NCI-H2029 treated with DMSO at 0.1 percent for 48 hours (cell line): ENCODE results near the gene ARHGAP15.

Experiments
- DNase-seq: peaks from one replicate; lab custom pipeline; 2025; lab: John Stamatoyannopoulos, UW

ARHGAP15 gene

GRCh38 chr2:143144813-143145455 is 15.7 kb downstream of the ARHGAP15 start:
- no peak for DNase-seq

GRCh38 chr2:143146366-143146765 is 17.1 kb downstream of the ARHGAP15 start:
- DNase-seq = no peak

DNA sequence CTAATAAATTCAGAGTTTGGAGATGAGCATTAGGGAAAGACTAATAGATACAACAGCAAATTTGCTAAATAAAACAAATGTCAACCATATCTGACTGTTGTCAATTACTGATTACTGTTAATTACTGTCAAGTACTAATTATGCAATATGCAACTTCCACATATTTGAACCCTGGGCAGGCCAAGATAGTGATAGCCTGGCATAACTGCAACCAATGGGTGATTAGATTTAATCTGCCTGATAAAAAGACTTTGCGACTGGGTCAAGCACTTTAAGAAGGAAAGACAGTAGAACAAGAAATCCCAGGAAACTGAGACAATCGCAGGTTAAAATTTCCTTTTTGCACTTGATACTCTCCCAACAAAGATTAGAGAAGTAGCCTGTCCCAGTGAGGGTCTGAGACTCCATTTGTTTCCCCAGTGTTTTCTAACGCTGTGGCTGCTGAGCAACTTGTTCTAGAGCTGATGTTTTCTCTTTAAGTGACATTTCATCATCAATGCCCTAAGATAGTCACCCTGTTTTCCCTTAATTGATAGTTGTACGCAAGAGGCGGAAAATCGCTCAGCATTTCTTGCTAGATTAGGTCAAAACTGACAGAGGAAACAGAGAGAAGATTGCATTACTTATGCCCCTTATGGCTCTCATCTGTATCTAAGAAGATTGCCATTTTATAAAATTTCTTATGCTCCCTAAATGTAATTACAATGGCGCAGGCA is 17.8 kb downstream of the ARHGAP15 start:
- DNase-seq = no peak

DNA sequence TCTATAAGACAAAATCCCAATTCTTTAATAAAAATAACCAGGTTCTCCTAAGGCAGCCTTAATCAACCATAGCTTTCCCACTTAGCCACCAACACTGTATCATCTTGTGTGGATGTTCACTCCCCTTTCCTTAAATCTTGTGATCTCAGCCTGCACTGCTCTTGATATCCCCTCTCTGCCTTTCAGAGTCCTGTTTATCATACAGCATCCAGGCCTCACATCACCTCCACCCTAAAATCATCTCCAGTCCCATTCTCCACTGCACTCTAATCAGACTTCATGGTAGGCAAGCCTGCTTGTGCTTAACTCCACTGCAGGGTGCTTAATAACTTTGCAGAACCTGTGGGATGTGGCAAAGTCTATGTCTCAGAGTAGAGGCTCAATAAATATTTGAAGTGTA is 18.8 kb downstream of the ARHGAP15 start:
- DNase-seq = no peak

DNA sequence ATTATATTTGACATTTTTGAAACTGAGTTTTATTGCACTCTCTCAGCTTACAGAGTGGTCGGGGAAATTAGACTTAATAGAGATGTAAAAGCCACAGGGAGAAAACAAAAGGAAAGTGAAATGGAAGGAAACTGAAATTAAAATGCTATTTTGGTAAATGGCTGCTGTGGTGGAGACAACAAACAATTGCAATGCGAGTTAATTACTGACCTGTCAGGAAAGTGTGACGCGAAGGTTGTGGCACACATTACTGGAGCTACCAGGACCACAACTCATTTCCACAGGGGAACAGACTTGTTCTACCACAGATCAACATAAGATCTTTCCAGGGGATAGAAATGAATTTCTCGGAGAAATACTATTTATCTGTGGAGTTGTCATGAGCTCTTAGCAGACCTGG is 19.5 kb downstream of the ARHGAP15 start:
- DNase-seq = no peak

GRCh38 chr2:143150287-143150686 is 21.1 kb downstream of the ARHGAP15 start:
- DNase-seq = no peak

DNA sequence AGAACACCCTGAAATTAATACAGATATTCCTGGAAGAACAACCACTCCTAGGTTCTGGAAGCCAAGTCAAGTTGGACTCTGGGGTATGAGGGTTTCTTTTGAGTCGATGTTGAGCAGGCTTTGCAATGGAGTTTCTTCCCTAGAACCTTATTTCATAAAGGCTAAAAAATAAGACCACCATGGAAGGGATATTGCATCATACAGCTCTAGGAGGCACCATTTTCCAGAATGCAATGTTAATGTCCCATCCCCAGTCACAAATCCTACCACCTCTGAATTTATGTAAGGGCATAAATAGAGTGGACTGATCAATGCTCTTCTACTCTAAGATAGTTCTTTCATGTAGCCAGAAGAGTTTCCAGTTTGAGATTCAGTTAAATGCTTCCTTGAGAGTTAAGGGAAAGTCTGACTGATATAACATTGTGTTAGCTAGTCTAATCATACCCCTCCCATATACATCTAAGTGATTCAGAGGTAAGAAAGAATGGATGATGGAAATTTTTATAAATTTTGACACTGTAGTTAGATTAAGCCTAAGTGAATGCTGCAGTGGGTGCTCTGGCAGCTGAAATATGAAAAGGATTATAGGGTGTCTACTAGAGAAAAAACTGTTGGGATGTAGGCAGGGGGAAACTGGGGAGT is 22.0 kb downstream of the ARHGAP15 start:
- DNase-seq = no peak

- no peak for DNase-seq
Observed at GRCh38 chr2:143152219-143152618, 23.0 kb downstream of the ARHGAP15 start.

- DNase-seq = no peak
Observed at GRCh38 chr2:143152637-143153036, 23.4 kb downstream of the ARHGAP15 start.

GRCh38 chr2:143155661-143156060 is 26.4 kb downstream of the ARHGAP15 start:
- DNase-seq = no peak

DNA sequence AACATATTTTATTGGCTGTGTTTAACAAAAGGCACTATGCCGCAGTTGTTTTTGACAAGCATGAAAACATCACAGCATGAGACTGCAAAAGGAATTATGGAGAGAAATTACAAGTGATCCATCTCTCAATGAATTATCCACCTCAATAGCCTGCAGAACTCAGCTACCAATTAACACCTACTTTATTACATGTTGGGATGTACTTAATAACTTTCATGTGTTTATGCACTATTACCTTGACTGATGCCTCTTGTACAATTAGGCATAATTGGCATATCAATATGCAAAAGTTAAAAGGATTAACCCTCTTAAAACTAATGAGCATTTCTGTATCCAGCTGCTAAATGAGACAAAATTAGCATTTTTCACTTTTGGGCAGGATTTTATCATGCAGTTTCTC is 27.8 kb downstream of the ARHGAP15 start:
- no peak for DNase-seq

GRCh38 chr2:143157418-143157817 is 28.2 kb downstream of the ARHGAP15 start:
- no peak for DNase-seq

- DNase-seq = no peak
Observed at GRCh38 chr2:143158098-143158497, 28.9 kb downstream of the ARHGAP15 start.

GRCh38 chr2:143158551-143159485 is 29.6 kb downstream of the ARHGAP15 start:
- DNase-seq = no peak

GRCh38 chr2:143159486-143159840 is 30.2 kb downstream of the ARHGAP15 start:
- DNase-seq = no peak

GRCh38 chr2:143160732-143161707 is 31.8 kb downstream of the ARHGAP15 start:
- DNase-seq = no peak

- peak; percentile 5 for DNase-seq
Observed at GRCh38 chr2:143162123-143162837, 33.1 kb downstream of the ARHGAP15 start.

DNA sequence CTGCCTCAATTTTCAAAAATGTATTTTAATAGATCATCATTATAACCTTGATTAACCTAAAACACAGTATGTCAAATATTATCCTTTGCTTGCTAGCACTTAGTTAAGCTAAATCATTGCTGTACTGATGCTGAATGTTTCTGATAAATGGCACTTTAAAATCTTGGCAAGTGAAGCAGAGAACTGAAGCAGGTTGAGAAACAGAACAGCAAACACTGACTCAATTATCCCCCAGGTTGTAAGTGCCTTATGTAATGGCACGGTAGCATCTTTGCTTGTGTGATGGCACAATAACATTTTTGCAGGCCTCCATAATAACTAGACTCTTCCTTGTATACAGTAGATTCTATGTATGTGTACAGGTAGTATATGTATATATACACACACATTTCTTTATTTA is 33.8 kb downstream of the ARHGAP15 start:
- no peak for DNase-seq

DNA sequence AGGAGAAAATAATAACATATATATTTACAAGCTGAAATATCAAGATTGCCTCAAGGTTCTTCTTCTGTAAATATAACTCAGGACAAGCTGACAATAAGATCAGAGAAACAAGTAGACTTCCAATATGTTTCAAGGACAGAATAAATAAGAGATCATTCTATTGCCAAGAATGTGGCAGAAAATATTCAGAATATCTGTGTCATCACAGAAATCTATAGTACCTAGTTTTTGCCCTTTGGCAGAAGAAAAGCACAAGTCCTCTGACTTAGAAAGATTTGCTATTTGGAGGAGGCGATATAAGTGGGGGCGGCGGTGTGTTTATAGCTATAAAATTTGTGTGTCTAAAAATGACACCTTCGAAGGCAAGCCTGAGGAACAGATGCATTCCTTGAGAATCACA is 34.3 kb downstream of the ARHGAP15 start:
- no peak for DNase-seq

GRCh38 chr2:143165291-143165690 is 36.1 kb downstream of the ARHGAP15 start:
- no peak for DNase-seq
